Upper lobe of right lung (tissue), 1 donor: ENCODE measurements around the gene ZNF239. TPM values are rescaled to one million over a fixed set of nuclear protein-coding genes. Genes with fewer than 3 reads are reported as not detected.
A peak's percentile ranks its signal among the peaks of the same experiment; 100 is the strongest.
"Not testable (repeated sequence)": the region's sequence is repeated elsewhere in the genome, so short reads cannot be mapped to it uniquely, and the experiment has no call there.

Experiments
- ATAC-seq: fragments of 200-7000 bp; cut with Tn5 transposase; one replicate; pipeline ENCODE4 v1.9.1; 2020; ENCODE audit warnings: mild to moderate bottlenecking, moderate library complexity
- DNase-seq: peaks from one replicate; pipeline ENCODE4 v3.0.0-alpha.2; 2020
- H3K27ac ChIP-seq: fragments of 200-600 bp; one replicate; pipeline ENCODE4 v1.8.0; 2022
- H3K27me3 ChIP-seq: fragments of 200-600 bp; one replicate; pipeline ENCODE4 v1.8.0; 2022; ENCODE audit warnings: mild to moderate bottlenecking
- H3K36me3 ChIP-seq: fragments of 200-600 bp; one replicate; pipeline ENCODE4 v1.8.0; 2022
- H3K4me1 ChIP-seq: fragments of 200-600 bp; one replicate; pipeline ENCODE4 v1.8.0; 2022
- H3K4me3 ChIP-seq: fragments of 200-600 bp; one replicate; pipeline ENCODE4 v1.8.0; 2022; ENCODE audit warnings: mild to moderate bottlenecking
- H3K9me3 ChIP-seq: fragments of 200-600 bp; one replicate; pipeline ENCODE4 v1.8.0; 2022
- intact Hi-C: fragments of 100-400 bp; cut with DNase I; formaldehyde crosslinking; loops from one replicate; pipeline ENCODE4 v1.11.0; 2022
- total RNA-seq: library from RNA; stranded (reverse); fragmentation: NEBNext Ultra II Directional; extraction: Animal tissue kit (Norgen Biotek cat#: 25700); gene quantifications from one replicate; pipeline ENCODE4 v1.2.1, GENCODE V29; 2021
- TF ChIP-seq, protein P1 (sequence below): fragments of 200-600 bp; IDR thresholded peaks from one replicate; pipeline ENCODE4 v1.8.0; 2022; ENCODE audit warnings: antibody characterized with exemption
- donor health status: DM: no; HTN: yes; CAD: no; lungs with severe emphysema.

ZNF239 gene
- total RNA-seq, 1 donor from 2014 or later, result 3.5 TPM

DNA sequence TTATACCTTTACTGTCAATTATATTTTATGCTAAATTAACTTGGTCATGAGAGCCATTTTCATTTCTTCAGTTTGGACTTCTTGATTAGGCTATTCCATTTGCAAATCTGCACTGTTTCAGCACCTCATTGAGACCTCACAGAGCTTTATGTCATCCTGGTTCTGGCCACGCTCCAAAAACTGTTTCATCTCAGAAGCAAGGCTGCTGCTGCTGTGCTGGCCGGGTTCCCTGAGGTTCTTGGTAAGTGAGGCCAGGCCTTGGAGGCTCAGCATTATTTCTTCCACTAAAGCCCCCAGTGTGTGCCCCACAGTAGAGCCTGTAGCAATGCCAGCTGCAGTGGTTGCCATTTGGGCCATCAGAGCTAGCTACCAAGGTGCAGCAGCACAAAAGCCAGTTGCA lies 24.0 kb upstream of the ZNF239 start:
- DNase-seq, result no peak

DNA sequence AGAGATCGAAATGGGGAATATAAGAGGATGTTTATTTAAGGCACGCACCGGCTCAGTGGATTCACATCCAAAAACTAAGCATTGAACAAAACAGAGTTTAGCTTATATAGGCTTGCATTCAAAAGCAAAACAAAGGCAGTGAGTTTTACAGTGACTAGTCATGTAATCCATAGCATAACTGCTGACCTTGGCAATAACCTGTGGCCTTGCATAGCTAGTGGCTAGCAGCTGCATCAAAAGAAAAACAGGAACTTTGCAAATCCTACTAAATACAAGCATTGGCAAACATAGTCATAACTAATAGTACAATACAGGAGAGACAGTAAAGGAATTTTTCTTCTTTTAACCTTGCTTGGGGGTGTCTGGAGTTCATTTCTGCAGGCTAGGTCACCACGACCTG lies 22.1 kb upstream of the ZNF239 start:
- no peak for DNase-seq
- intact Hi-C loops, result no loop called here
- Histone ChIP-seq H3K27ac (no peak overlapping the region), H3K4me3 (no peak overlapping the region), H3K4me1 (peaks cover 18% of the 10 kb centered on the region), H3K36me3 (no peaks in the 10 kb centered on the region), H3K9me3 (no peaks in the 10 kb centered on the region), H3K27me3 (no peaks in the 10 kb centered on the region)
- TF ChIP-seq, protein P1, sequence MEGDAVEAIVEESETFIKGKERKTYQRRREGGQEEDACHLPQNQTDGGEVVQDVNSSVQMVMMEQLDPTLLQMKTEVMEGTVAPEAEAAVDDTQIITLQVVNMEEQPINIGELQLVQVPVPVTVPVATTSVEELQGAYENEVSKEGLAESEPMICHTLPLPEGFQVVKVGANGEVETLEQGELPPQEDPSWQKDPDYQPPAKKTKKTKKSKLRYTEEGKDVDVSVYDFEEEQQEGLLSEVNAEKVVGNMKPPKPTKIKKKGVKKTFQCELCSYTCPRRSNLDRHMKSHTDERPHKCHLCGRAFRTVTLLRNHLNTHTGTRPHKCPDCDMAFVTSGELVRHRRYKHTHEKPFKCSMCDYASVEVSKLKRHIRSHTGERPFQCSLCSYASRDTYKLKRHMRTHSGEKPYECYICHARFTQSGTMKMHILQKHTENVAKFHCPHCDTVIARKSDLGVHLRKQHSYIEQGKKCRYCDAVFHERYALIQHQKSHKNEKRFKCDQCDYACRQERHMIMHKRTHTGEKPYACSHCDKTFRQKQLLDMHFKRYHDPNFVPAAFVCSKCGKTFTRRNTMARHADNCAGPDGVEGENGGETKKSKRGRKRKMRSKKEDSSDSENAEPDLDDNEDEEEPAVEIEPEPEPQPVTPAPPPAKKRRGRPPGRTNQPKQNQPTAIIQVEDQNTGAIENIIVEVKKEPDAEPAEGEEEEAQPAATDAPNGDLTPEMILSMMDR, result no peak
- ATAC-seq, result no peak

More for the DNA sequence above, 24.0 kb upstream of the ZNF239 start:
- intact Hi-C loops, result no loop called here
- H3K4me1 ChIP-seq, result peaks cover 18% of the 10 kb centered on the region
- H3K36me3 ChIP-seq, result no peaks in the 10 kb centered on the region
- TF ChIP-seq, protein P1, result no peak
- H3K27me3 ChIP-seq, result no peaks in the 10 kb centered on the region
- ATAC-seq, result no peak
- no peak overlapping the region for H3K4me3 ChIP-seq
- no peaks in the 10 kb centered on the region for H3K9me3 ChIP-seq
- no peak overlapping the region for H3K27ac ChIP-seq

DNA sequence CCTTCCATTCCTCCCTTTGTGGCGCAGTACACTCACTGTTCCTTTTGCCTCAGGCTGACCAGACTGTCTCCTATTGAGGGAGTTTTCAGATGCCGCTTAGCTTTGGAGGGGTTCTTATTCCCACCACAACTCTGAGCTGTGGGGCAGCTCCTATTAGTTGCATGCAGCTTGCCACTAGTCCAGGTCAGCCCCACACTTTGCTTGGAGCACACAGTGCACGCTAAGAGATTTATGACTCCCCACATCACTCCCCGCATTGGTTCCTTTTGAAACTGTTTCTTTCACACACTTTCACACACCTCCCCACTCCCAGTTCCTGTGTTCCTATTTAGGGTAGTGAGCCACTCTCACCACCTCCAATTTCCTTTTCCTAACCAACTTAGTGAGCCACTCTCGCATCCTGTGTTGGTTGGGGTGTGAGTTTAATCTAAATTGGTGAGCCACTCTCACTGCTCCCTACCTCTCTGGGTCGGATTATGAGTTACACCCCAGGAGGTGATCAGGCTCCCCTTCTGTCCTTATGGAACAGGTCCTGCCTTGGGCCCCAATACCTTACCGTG lies 21.4 kb upstream of the ZNF239 start:
- DNase-seq, result no peak

DNA sequence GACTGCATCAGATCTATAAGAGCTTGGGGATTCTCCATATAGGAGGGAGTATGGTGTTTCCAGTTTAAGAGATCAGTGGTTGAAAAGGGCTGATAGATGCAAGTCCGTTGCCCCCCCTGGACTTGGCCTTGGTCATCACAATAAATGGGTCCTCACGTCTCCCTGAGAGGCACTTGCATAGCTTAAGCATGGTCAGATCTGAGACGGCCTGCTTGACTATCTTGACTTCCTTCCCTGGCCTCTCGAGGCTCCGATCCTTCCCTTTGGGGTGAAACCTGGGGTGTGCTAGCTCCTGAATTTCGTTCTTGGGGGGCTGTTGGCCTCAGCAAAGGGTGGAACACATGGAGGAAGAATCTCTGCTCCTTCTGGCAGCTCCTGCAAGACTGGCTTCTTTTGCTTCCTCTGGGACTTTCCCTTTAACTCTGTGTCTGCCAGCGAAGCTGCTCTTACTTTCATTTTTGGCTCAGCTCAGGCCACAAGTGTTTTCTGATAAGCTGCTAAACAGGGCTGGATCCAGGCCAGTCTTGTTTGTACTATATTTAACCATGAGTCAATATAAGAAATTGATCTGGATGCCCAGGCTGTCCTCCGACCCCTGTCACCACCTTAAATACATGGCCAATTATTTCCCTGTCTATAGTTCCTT lies 20.7 kb upstream of the ZNF239 start:
- DNase-seq (no peak), ATAC-seq (peak; percentile 68)
- H3K27ac ChIP-seq, result no peak overlapping the region
- H3K36me3 ChIP-seq, result no peaks in the 10 kb centered on the region
- intact Hi-C loops, result no loop called here
- peaks cover 18% of the 10 kb centered on the region for H3K4me1 ChIP-seq
- peak overlapping the region; percentile 36 for H3K4me3 ChIP-seq
- no peaks in the 10 kb centered on the region for H3K27me3 ChIP-seq
- TF ChIP-seq, protein P1, result no peak
- no peaks in the 10 kb centered on the region for H3K9me3 ChIP-seq

More for the DNA sequence above, 21.4 kb upstream of the ZNF239 start:
- peaks cover 18% of the 10 kb centered on the region for H3K4me1 ChIP-seq
- TF ChIP-seq, protein P1, result no peak
- intact Hi-C loops, result no loop called here
- no peak overlapping the region for H3K27ac ChIP-seq
- no peaks in the 10 kb centered on the region for H3K27me3 ChIP-seq
- no peak overlapping the region for H3K4me3 ChIP-seq
- no peaks in the 10 kb centered on the region for H3K36me3 ChIP-seq
- no peaks in the 10 kb centered on the region for H3K9me3 ChIP-seq
- peak; percentile 24 for ATAC-seq

DNA sequence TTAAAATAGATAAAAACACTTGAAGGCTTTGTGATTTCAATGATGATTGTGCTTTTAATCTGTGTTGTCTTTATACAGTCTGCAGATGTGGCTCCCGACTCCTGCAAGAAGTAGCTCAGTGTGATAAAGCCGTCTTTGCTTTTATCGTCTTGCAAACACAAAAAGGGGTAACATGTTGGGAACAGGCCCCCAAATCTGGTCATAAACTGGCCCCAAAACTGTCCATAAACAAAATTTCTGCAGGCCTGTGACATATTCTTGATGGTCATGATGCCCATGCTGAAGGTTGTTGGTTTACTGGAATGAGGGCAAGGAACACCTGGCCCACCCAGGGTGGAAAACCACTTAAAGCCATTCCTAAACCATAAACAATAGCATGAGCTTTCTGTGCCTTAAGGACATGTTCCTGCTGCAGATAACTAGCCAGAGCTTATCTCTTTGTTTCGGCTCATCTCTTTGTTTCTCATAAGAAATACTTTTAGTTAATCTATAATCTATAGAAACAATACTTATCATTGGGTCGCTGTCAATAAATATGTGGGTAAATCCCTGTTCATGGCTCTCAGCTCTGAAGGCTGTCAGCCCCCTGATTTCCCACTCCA lies 17.0 kb upstream of the ZNF239 start:
- Histone ChIP-seq H3K36me3 (no peaks in the 10 kb centered on the region), H3K4me1 (peaks cover 18% of the 10 kb centered on the region), H3K4me3 (no peak overlapping the region), H3K9me3 (no peaks in the 10 kb centered on the region), H3K27me3 (no peaks in the 10 kb centered on the region), H3K27ac (no peak overlapping the region)
- intact Hi-C loops, result no loop called here
- DNase-seq (no peak), ATAC-seq (no peak)
- TF ChIP-seq, protein P1, result no peak

DNA sequence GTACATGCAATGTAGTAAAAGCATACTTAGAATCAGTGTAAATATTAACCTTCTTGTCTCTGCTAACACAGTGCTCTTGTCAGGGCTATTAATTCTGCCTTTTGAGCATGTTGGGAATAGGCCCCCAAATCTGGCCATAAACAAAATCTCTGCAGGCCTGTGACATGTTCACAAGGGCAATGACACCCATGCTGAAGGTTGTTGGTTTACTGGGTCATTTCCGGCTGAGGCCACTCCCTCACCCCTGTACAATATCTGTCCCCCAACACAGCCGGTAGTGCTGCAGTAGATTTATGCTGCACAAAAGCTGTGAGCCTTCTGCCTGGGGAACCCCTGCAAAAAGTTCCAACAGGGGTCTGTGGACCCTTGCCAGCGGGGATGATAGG lies 12.3 kb upstream of the ZNF239 start:
- H3K36me3 ChIP-seq, H3K9me3 ChIP-seq, H3K27me3 ChIP-seq, intact Hi-C loops, H3K4me1 ChIP-seq, H3K27ac ChIP-seq, ATAC-seq, H3K4me3 ChIP-seq, DNase-seq: not testable (repeated sequence)
